NK-92 treated with Interleukin-12 subunit alpha and Interleukin-12 subunit beta, amount 100 ng/mL, for 24 hours (cell line): Measurements from ENCODE around the gene MND1.

ENCODE experiments used
- DNase-seq: peaks from one replicate; lab custom pipeline; 2025; lab: John Stamatoyannopoulos, UW

MND1 gene

DNA sequence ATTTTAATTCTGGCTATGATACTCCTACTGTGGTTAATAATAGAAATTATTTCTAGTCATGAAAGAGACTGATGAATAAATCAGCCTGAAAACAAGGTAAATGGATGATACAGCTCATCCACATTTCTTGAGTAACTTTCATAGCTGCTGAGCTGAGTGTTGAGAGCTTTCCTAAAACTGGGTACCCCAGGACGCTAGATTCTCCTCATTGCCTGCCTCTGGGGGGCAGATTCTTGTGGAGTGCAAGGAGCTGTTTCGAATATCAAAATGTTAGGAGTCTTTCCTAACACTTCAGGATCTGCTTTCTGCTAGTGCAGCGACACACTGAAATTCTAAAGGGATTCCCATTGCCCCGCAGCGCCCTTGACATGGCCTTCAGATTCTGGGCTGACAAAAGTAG is 2.1 kb downstream of the MND1 start:
- no peak for DNase-seq

- DNase-seq = no peak
These were observed 2.6 kb downstream of the MND1 start for GRCh38 chr4:153347117-153347516.

GRCh38 chr4:153348006-153348405 is 3.5 kb downstream of the MND1 start:
- no peak for DNase-seq

- DNase-seq = no peak
These were observed 4.8 kb downstream of the MND1 start for GRCh38 chr4:153349206-153349805.

GRCh38 chr4:153362184-153362583 is 17.7 kb downstream of the MND1 start:
- no peak for DNase-seq

GRCh38 chr4:153364061-153364460 is 19.6 kb downstream of the MND1 start:
- DNase-seq = no peak

- DNase-seq = no peak
These were observed 20.5 kb downstream of the MND1 start for GRCh38 chr4:153365003-153365402.

DNA sequence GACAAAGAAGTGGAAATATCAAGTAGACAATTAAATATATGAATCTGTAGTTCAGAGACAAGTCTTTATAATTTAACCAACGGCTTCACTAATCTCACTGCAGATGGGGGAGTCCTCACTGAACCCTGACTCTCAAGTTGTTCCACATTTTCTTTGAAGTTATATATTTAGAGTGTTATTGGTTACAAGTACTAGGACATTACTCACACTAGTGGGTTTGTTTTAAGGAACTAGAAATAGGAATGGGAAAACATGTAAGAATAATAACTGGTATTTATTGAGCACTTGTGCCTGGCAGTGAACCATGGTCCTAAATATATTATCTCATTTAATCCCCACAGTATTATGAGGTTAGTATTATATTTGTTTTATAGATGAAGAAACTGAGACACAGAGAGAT is 22.0 kb downstream of the MND1 start:
- DNase-seq = no peak

- no peak for DNase-seq
These were observed 22.6 kb downstream of the MND1 start for GRCh38 chr4:153367092-153367491.

- no peak for DNase-seq
These were observed 24.5 kb downstream of the MND1 start for GRCh38 chr4:153369021-153369420.

- DNase-seq = no peak
These were observed 27.3 kb downstream of the MND1 start for GRCh38 chr4:153371701-153372234.

DNA sequence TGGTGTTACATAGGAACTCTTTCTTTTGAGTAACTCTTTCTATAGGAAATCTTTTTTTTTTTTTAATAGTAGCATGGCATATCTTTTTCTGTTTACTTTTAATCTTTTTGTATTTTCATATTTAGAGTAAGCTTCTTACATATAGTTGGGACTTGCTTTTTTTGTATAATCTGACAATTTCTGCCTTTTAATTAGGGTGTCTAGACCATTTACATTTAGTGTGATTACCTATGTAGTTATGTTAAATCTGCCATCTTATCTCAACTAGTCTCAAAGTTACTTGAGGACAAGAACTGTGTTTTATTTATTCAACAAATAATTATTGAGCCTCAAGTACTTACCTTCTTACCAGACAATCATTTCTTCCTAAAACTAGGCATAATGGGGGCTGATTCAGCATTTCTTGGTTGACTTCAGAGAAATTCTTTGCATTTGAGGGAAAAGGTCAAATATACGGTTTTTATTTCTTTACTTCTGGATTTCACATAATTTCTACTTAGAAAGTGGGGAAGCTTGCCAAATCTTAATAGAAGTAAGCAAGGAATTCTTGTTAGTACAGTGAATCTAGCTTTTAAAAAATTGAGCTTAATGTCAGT is 28.6 kb downstream of the MND1 start:
- no peak for DNase-seq

- DNase-seq = no peak
These were observed 30.0 kb downstream of the MND1 start for GRCh38 chr4:153374442-153374841.

- DNase-seq = no peak
These were observed 30.8 kb downstream of the MND1 start for GRCh38 chr4:153375303-153375702.

DNA sequence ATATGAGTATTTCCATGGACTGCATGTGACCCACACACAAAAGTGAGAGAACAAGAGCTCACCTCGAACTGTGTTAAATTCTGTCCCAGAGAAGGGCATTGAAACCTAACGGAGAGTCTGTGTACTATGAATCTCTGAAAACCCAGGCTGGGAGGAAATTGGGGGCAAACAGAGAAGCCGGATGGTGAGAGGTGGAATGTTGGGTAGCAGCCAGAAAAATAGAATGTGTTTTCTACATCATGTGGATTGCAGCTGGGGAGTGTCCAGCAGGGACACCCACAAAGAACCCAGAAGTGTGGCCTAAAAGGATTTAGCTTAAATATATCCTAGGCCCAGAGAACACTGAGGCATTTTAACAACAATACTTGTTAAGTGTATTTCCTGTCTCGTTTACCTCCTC is 38.6 kb downstream of the MND1 start:
- no peak for DNase-seq

- no peak for DNase-seq
These were observed 39.7 kb downstream of the MND1 start for GRCh38 chr4:153384160-153384559.

DNA sequence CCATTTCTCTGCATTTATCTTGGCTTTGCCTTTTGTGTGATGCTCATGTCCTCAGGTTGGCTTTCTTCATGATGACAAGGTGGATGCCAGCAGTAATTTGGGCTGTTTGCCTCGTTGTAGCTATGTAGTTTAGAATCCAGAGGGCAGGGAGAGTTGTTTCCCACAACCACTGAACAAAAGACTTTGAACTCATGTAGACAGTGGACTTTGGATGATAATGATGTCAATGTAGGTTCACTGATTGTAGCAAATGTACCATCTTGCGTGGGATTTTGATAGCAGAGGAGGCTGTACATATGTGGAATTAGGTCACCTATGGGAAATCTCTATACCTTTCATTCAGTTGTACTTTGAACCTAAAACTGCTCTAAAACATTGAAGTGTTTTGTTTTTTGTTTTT is 41.3 kb downstream of the MND1 start:
- no peak for DNase-seq

GRCh38 chr4:153387981-153388380 is 43.5 kb downstream of the MND1 start:
- no peak for DNase-seq

DNA sequence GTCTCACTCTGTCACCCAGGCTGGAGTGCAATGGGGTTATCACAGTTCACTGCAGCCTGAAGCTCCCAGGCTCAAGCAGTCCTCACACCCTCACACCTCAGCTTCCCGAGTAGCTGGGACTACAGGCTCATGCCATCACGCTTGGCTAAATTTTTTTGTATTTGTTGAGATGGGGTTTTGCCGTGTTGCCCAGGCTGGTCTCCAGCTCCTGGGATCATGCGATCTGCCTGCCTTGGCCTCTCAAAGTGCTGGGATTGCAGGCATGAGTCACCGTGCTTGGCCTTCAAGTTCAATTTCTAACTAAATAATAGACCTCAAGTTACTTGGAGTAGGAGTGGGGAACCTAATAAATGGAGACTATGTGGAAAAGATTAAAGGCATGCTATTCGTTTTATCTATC is 48.9 kb downstream of the MND1 start:
- DNase-seq = no peak

DNA sequence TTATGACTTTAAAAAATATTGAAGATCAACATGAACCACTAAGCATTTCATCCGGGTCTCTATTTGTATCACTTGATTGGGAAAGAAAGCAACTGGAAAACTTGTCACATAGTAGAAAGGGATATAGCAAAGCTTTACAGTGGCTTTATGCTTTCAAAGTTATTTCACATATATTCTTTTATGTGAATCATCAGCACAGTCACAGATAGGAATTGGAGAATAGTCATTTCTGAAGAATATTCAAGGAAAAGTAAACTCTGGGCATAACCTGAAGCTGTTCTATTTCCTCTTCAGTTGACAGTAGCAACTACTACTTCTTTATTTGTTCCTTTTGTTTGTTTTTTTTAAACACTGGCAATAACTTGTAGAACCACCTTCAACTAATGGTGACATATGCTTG is 50.5 kb downstream of the MND1 start:
- DNase-seq = no peak

GRCh38 chr4:153398713-153399112 is 54.2 kb downstream of the MND1 start:
- no peak for DNase-seq

DNA sequence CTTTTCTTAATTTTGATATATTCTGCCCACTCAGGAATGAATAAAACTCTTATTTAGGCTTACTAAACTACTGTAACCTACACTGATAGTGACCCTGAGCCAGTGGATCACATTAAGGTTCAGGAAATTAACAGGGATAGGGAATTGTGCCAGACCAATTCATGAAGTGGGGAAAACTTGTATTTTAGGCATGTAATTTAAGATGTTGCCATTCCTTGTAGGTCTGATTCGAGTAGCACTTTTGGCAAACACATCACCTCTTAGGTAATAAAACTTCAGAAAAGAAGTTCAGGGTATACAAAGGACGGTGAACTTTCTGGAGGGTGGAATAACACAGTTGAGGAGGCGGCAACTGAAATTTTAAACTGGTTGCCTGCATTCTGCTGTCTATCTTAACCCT is 54.9 kb downstream of the MND1 start:
- DNase-seq = no peak

DNA sequence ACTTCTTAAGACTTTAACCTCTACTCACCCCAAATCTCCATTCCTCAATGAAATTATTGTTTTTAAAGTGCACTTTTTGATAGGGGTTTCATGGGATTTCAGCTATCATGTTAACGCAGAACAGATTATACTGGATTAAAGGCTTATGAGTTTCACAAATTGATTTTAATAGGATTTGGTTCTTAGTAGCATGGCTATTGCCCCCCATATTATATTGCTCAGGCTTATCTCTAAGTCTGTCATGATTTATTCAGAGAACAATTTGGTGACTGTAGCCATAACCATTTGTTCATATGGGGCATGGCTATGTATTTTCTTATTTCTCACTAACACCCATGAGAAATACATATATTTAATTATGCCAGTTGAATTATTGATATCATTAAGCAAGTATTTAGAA is 57.0 kb downstream of the MND1 start:
- DNase-seq = no peak

DNA sequence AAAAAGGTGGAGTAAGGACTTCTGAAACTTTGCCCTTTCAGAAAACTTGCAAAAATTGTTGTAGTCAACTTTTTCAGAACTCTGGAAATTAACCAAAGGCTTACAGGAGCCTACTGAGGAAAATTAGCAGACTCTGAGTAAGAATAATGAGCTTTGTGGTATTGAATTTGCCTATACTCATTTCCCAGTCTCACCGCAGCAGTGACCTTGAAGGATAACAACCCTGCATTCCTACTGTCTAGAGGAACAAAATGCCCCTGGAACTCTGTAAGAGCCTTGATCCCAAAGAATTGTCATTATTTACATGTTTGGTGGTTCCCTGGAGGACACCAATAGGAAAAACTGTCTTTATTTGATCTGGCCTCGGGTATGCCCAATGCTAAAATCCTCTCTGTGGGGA is 57.9 kb downstream of the MND1 start:
- DNase-seq = no peak
